ENCODE data around the gene PLXNB3.
"Not testable (repeated sequence)": the region's sequence is repeated elsewhere in the genome, so short reads cannot be mapped to it uniquely, and the experiment has no call there.

PLXNB3 gene

GRCh38 chrX:153816831-153817690 lies 53.0 kb downstream of the PLXNB3 start:
- DNase-seq (ENCODE audit: low read depth) = no peak

- DNase-seq (ENCODE audit: low read depth) = not testable (repeated sequence)
These were observed 54.0 kb downstream of the PLXNB3 start for GRCh38 chrX:153818064-153818463.

- no peak for DNase-seq (ENCODE audit: low read depth)
These were observed 54.7 kb downstream of the PLXNB3 start for GRCh38 chrX:153818571-153819383.

- DNase-seq (ENCODE audit: low read depth) = no peak
These were observed 55.5 kb downstream of the PLXNB3 start for GRCh38 chrX:153819384-153820040.

- DNase-seq (ENCODE audit: low read depth) = no peak
These were observed 56.6 kb downstream of the PLXNB3 start for GRCh38 chrX:153820601-153821000.

- DNase-seq (ENCODE audit: low read depth) = no peak
These were observed 57.0 kb downstream of the PLXNB3 start for GRCh38 chrX:153821066-153821465.

GRCh38 chrX:153824348-153824747 lies 60.3 kb downstream of the PLXNB3 start:
- no peak for DNase-seq (ENCODE audit: low read depth)

- no peak for DNase-seq (ENCODE audit: low read depth)
These were observed 61.0 kb downstream of the PLXNB3 start for GRCh38 chrX:153825042-153825441.

Measured in HS-27A (cell line).